ENCODE data around the gene INTS13. TPM values are rescaled to one million over a fixed set of nuclear protein-coding genes. Genes with fewer than 3 reads are reported as not detected.
"Not testable (repeated sequence)": the region's sequence is repeated elsewhere in the genome, so short reads cannot be mapped to it uniquely, and the experiment has no call there.

The INTS13 gene
- polyA plus RNA-seq, 1 donor from 2014 or later: 14.6 TPM

- Mint-ChIP-seq H3K27ac (peak overlapping the region in 2 of 3 donors; percentile 18 to 54), H3K9me3 (no peaks in the 10 kb centered on the region), H3K27me3 (no peaks in the 10 kb centered on the region), H3K4me1 (peaks cover 8 to 22% (median 20%) of the 10 kb centered on the region in 3 donors), H3K36me3 (peaks cover 11% of the 10 kb centered on the region), H3K4me3 (peak overlapping the region in 1 of 4 donors; percentile 69)
Measured at GRCh38 chr12:26869908-26870459, 67.8 kb downstream of the INTS13 start.

DNA sequence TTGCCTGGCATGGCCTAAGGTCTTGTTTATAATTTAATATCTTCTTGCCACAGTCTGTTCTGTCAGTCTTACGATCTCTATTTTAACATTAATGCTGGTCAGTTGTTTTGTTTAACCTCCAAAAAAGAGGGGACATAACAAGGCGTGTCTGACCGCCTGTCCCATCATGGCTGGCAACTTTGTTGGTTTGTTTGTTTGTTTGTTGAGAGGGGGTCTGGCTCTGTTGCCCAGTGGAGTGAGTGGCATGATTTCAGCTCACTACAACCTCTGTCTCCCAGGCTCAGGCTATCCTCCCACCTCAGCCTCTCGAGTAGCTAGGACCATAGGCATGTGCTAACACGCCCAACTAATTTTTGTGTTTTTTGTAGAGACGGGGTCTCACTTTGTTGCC lies 68.7 kb downstream of the INTS13 start:
- Mint-ChIP-seq H3K27me3 (no peaks in the 10 kb centered on the region), H3K36me3 (peaks cover 11% of the 10 kb centered on the region), H3K4me3 (no peak overlapping the region), H3K27ac (no peak overlapping the region), H3K9me3 (no peaks in the 10 kb centered on the region), H3K4me1 (peaks cover 4 to 17% (median 15%) of the 10 kb centered on the region in 3 donors)

GRCh38 chr12:26868447-26869103 lies 69.2 kb downstream of the INTS13 start:
- Mint-ChIP-seq H3K27ac (no peak overlapping the region), H3K4me3 (no peak overlapping the region), H3K9me3 (no peaks in the 10 kb centered on the region)

GRCh38 chr12:26867080-26867479 lies 70.7 kb downstream of the INTS13 start:
- Mint-ChIP-seq H3K36me3 (peaks cover 11% of the 10 kb centered on the region), H3K4me1 (peaks cover 4 to 17% (median 6%) of the 10 kb centered on the region in 3 donors), H3K9me3 (no peaks in the 10 kb centered on the region), H3K27ac (peak overlapping the region in 1 of 3 donors; percentile 4), H3K4me3 (peak overlapping the region in 2 of 4 donors; percentile 35 to 78), H3K27me3 (no peaks in the 10 kb centered on the region)

More at GRCh38 chr12:26868447-26869103, 69.2 kb downstream of the INTS13 start:
- Mint-ChIP-seq H3K36me3 (peaks cover 11% of the 10 kb centered on the region), H3K4me1 (peaks cover 4 to 17% (median 15%) of the 10 kb centered on the region in 3 donors), H3K27me3 (no peaks in the 10 kb centered on the region)

GRCh38 chr12:26863515-26863914 lies 74.3 kb downstream of the INTS13 start:
- no peaks in the 10 kb centered on the region for H3K27me3 Mint-ChIP-seq
- H3K36me3 Mint-ChIP-seq: peaks cover 7% of the 10 kb centered on the region
- H3K4me3 Mint-ChIP-seq: no peak overlapping the region
- H3K27ac Mint-ChIP-seq: no peak overlapping the region
- H3K9me3 Mint-ChIP-seq: peaks cover 0 to 3% (median 0%) of the 10 kb centered on the region in 3 donors
- peaks cover 4 to 11% (median 6%) of the 10 kb centered on the region in 3 donors for H3K4me1 Mint-ChIP-seq

- not testable (repeated sequence) for H3K27ac Mint-ChIP-seq, H3K9me3 Mint-ChIP-seq, H3K4me3 Mint-ChIP-seq, H3K36me3 Mint-ChIP-seq, H3K27me3 Mint-ChIP-seq
- H3K4me1 Mint-ChIP-seq: peaks cover 4 to 11% (median 6%) of the 10 kb centered on the region in 3 donors
Measured at GRCh38 chr12:26862787-26863186, 75.0 kb downstream of the INTS13 start.

DNA sequence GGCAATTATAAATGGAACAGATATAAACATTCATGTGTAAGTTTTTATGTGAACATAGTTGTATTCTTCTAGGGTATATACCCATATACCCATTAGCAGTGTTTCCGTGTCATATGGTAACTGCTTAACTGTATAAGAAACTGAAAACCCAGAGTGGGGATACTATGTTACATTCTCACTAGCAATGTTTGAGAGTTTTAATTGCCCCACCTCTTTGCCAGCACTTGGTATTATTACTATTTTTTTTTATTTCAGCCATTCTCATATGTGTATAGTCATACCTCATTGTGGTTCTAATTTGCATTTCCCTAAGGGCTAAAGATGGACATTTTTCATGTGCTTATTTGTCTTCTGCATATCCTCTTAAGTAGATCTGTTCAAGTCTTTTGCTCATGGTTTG lies 76.1 kb downstream of the INTS13 start:
- no peaks in the 10 kb centered on the region for H3K27me3 Mint-ChIP-seq
- no peaks in the 10 kb centered on the region for H3K36me3 Mint-ChIP-seq
- H3K9me3 Mint-ChIP-seq: peaks cover 0 to 3% (median 0%) of the 10 kb centered on the region in 3 donors
- peaks cover 0 to 3% (median 0%) of the 10 kb centered on the region in 3 donors for H3K4me1 Mint-ChIP-seq
- H3K4me3 Mint-ChIP-seq: no peak overlapping the region
- H3K27ac Mint-ChIP-seq: no peak overlapping the region

DNA sequence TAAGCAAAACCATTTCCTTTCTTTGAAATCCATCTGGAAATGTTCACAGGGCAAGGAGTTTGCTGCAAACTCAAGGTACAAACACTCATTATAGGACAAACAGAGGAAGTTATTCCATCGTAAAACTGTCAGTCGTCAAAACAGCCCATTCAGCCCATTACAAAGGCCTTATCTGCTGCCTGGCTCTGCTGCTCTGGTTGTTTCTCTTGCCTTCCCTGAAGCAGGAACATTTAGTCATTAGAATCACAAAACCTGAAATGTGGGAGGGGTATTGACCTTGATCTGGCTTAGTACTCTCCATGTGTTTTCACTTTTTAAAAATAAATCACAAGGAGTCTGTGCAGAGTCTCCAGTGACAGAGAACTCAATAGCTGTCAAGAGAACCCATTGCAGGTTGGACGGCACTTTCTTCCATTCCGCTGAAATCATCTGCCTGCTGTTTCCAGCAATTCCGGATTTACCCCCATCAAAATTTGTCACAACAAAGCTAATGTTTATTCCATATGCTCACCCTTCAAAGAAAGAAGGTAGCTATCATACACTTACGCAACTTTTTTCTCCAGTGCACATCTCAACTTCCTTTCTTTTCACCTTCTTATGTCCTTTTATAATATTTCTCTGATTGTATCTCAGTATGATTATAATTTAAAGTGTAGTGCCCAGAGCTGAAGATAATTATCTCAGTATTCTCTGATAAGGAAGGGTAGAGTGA lies 80.2 kb downstream of the INTS13 start:
- H3K36me3 Mint-ChIP-seq: no peaks in the 10 kb centered on the region
- H3K9me3 Mint-ChIP-seq: peaks cover 0 to 3% (median 0%) of the 10 kb centered on the region in 3 donors
- no peak overlapping the region for H3K27ac Mint-ChIP-seq
- H3K4me1 Mint-ChIP-seq: no peaks in the 10 kb centered on the region
- H3K27me3 Mint-ChIP-seq: no peaks in the 10 kb centered on the region
- no peak overlapping the region for H3K4me3 Mint-ChIP-seq

GRCh38 chr12:26855337-26855736 lies 82.4 kb downstream of the INTS13 start:
- Mint-ChIP-seq H3K4me1 (no peaks in the 10 kb centered on the region), H3K4me3 (no peak overlapping the region), H3K9me3 (no peaks in the 10 kb centered on the region), H3K27ac (no peak overlapping the region), H3K27me3 (no peaks in the 10 kb centered on the region), H3K36me3 (no peaks in the 10 kb centered on the region)

Other genes with a start within 250 kb of the INTS13 start
- gene ITPR2, start 104.8 kb downstream of the INTS13 start, polyA plus RNA-seq: 27.5 TPM
- gene FGFR1OP2, start 489 bp upstream of the INTS13 start, polyA plus RNA-seq: 66.2 TPM
- 46.1 TPM for gene TM7SF3, start 76.4 kb upstream of the INTS13 start, polyA plus RNA-seq
- gene MED21, start 84.6 kb upstream of the INTS13 start, polyA plus RNA-seq: 17.4 TPM
- gene C12orf71, start 144.6 kb upstream of the INTS13 start, polyA plus RNA-seq: not detected